Measurements from ENCODE around the gene LRP1B. TPM values are rescaled to one million over a fixed set of nuclear protein-coding genes. Genes with fewer than 3 reads are reported as not detected.

The LRP1B gene
- total RNA-seq, 2 experiments from 2014 or later = not detected

GRCh38 chr2:141513853-141514252 is 617.0 kb downstream of the LRP1B start:
- ChIA-PET CTCF (no interaction called here), POLR2A (no interaction called here)
- DNase-seq = no peak
- H3K27ac Mint-ChIP-seq = no peak overlapping the region
- no peak overlapping the region for H3K4me3 Mint-ChIP-seq
- H3K36me3 Mint-ChIP-seq (ENCODE audit: low read depth) = no peaks in the 10 kb centered on the region
- no peaks in the 10 kb centered on the region for H3K4me1 Mint-ChIP-seq
- no peaks in the 10 kb centered on the region for H3K9me3 Mint-ChIP-seq (ENCODE audit: low read depth)
- intact Hi-C loops (cut with DNase I, micrococcal nuclease) = no loop called here
- no peaks in the 10 kb centered on the region for H3K27me3 Mint-ChIP-seq
- no peak for ATAC-seq

GRCh38 chr2:141508806-141509595 is 621.8 kb downstream of the LRP1B start:
- no peak for ATAC-seq
- no peak for DNase-seq

GRCh38 chr2:141508086-141508752 is 622.6 kb downstream of the LRP1B start:
- no peak for ATAC-seq
- Mint-ChIP-seq H3K4me1 (no peaks in the 10 kb centered on the region), H3K4me3 (no peak overlapping the region), H3K9me3 (ENCODE audit: low read depth) (no peaks in the 10 kb centered on the region), H3K36me3 (ENCODE audit: low read depth) (no peaks in the 10 kb centered on the region), H3K27ac (no peak overlapping the region), H3K27me3 (no peaks in the 10 kb centered on the region)
- intact Hi-C loops (cut with DNase I, micrococcal nuclease) = no loop called here
- ChIA-PET POLR2A (no interaction called here), CTCF (no interaction called here)
- DNase-seq = no peak

More at GRCh38 chr2:141508806-141509595, 621.8 kb downstream of the LRP1B start:
- CTCF ChIA-PET = interaction anchor here (0.5 kb wide), 1 partner anchor 1393 kb away, joined by 3 read pairs; no protein-coding TSS in a partner anchor
- no peak overlapping the region for H3K27ac Mint-ChIP-seq
- no peaks in the 10 kb centered on the region for H3K27me3 Mint-ChIP-seq
- POLR2A ChIA-PET = no interaction called here
- no peaks in the 10 kb centered on the region for H3K9me3 Mint-ChIP-seq (ENCODE audit: low read depth)
- H3K36me3 Mint-ChIP-seq (ENCODE audit: low read depth) = no peaks in the 10 kb centered on the region
- intact Hi-C loops (cut with DNase I, micrococcal nuclease) = no loop called here
- H3K4me3 Mint-ChIP-seq = no peak overlapping the region
- H3K4me1 Mint-ChIP-seq = no peaks in the 10 kb centered on the region

- H3K9me3 Mint-ChIP-seq (ENCODE audit: low read depth) = no peaks in the 10 kb centered on the region
- no peak for ATAC-seq
- no peak overlapping the region for H3K4me3 Mint-ChIP-seq
- CTCF ChIA-PET = no interaction called here
- no peaks in the 10 kb centered on the region for H3K4me1 Mint-ChIP-seq
- no peaks in the 10 kb centered on the region for H3K27me3 Mint-ChIP-seq
- H3K27ac Mint-ChIP-seq = no peak overlapping the region
- DNase-seq = no peak
- intact Hi-C loops (cut with DNase I, micrococcal nuclease) = no loop called here
- no peaks in the 10 kb centered on the region for H3K36me3 Mint-ChIP-seq (ENCODE audit: low read depth)
- POLR2A ChIA-PET = no interaction called here
Observed at GRCh38 chr2:141506135-141506534, 624.7 kb downstream of the LRP1B start.

- no peak for DNase-seq
Observed at GRCh38 chr2:141501752-141502151, 629.1 kb downstream of the LRP1B start.

GRCh38 chr2:141499123-141499522 is 631.7 kb downstream of the LRP1B start:
- no peaks in the 10 kb centered on the region for H3K27me3 Mint-ChIP-seq
- intact Hi-C loops (cut with DNase I, micrococcal nuclease) = no loop called here
- no peaks in the 10 kb centered on the region for H3K4me1 Mint-ChIP-seq
- no peak overlapping the region for H3K4me3 Mint-ChIP-seq
- H3K27ac Mint-ChIP-seq = no peak overlapping the region
- ATAC-seq = no peak
- POLR2A ChIA-PET = no interaction called here
- no peak for DNase-seq
- CTCF ChIA-PET = no interaction called here
- H3K9me3 Mint-ChIP-seq (ENCODE audit: low read depth) = no peaks in the 10 kb centered on the region
- H3K36me3 Mint-ChIP-seq (ENCODE audit: low read depth) = no peaks in the 10 kb centered on the region

More at GRCh38 chr2:141501752-141502151, 629.1 kb downstream of the LRP1B start:
- Mint-ChIP-seq H3K27ac (no peak overlapping the region), H3K36me3 (ENCODE audit: low read depth) (no peaks in the 10 kb centered on the region), H3K27me3 (no peaks in the 10 kb centered on the region), H3K4me1 (no peaks in the 10 kb centered on the region), H3K9me3 (ENCODE audit: low read depth) (no peaks in the 10 kb centered on the region), H3K4me3 (no peak overlapping the region)
- CTCF ChIA-PET = no interaction called here
- no peak for ATAC-seq
- POLR2A ChIA-PET = no interaction called here
- intact Hi-C loops (cut with DNase I, micrococcal nuclease) = no loop called here

GRCh38 chr2:141498561-141498960 is 632.3 kb downstream of the LRP1B start:
- Mint-ChIP-seq H3K27me3 (no peaks in the 10 kb centered on the region), H3K36me3 (ENCODE audit: low read depth) (no peaks in the 10 kb centered on the region), H3K4me1 (no peaks in the 10 kb centered on the region), H3K27ac (no peak overlapping the region), H3K4me3 (no peak overlapping the region), H3K9me3 (ENCODE audit: low read depth) (no peaks in the 10 kb centered on the region)
- ChIA-PET CTCF (no interaction called here), POLR2A (no interaction called here)
- intact Hi-C loops (cut with DNase I, micrococcal nuclease) = no loop called here
- ATAC-seq (no peak), DNase-seq (no peak)

- DNase-seq (no peak), ATAC-seq (no peak)
- H3K4me3 Mint-ChIP-seq = no peak overlapping the region
- intact Hi-C loops (cut with DNase I, micrococcal nuclease) = no loop called here
- H3K4me1 Mint-ChIP-seq = no peaks in the 10 kb centered on the region
- H3K27me3 Mint-ChIP-seq = no peaks in the 10 kb centered on the region
- ChIA-PET POLR2A (no interaction called here), CTCF (no interaction called here)
- H3K27ac Mint-ChIP-seq = no peak overlapping the region
- peaks cover 4% of the 10 kb centered on the region for H3K9me3 Mint-ChIP-seq (ENCODE audit: low read depth)
- no peaks in the 10 kb centered on the region for H3K36me3 Mint-ChIP-seq (ENCODE audit: low read depth)
Observed at GRCh38 chr2:141497272-141497671, 633.5 kb downstream of the LRP1B start.

GRCh38 chr2:141496810-141497209 is 634.0 kb downstream of the LRP1B start:
- H3K27ac Mint-ChIP-seq = no peak overlapping the region
- no peak overlapping the region for H3K4me3 Mint-ChIP-seq
- ChIA-PET POLR2A (no interaction called here), CTCF (no interaction called here)
- intact Hi-C loops (cut with DNase I, micrococcal nuclease) = no loop called here
- H3K9me3 Mint-ChIP-seq (ENCODE audit: low read depth) = peaks cover 4% of the 10 kb centered on the region
- H3K27me3 Mint-ChIP-seq = no peaks in the 10 kb centered on the region
- ATAC-seq = no peak
- H3K4me1 Mint-ChIP-seq = no peaks in the 10 kb centered on the region
- no peaks in the 10 kb centered on the region for H3K36me3 Mint-ChIP-seq (ENCODE audit: low read depth)
- DNase-seq = no peak

GRCh38 chr2:141493936-141494335 is 636.9 kb downstream of the LRP1B start:
- no peak for DNase-seq
- CTCF ChIA-PET = no interaction called here
- no peaks in the 10 kb centered on the region for H3K27me3 Mint-ChIP-seq
- POLR2A ChIA-PET = no interaction called here
- no peak overlapping the region for H3K27ac Mint-ChIP-seq
- intact Hi-C loops (cut with DNase I, micrococcal nuclease) = no loop called here
- no peaks in the 10 kb centered on the region for H3K36me3 Mint-ChIP-seq (ENCODE audit: low read depth)
- no peak overlapping the region for H3K4me3 Mint-ChIP-seq
- peaks cover 4% of the 10 kb centered on the region for H3K9me3 Mint-ChIP-seq (ENCODE audit: low read depth)
- no peaks in the 10 kb centered on the region for H3K4me1 Mint-ChIP-seq
- ATAC-seq = no peak

- POLR2A ChIA-PET = no interaction called here
- no peak overlapping the region for H3K4me3 Mint-ChIP-seq
Observed at GRCh38 chr2:141492816-141493215, 638.0 kb downstream of the LRP1B start.

GRCh38 chr2:141490886-141491285 is 639.9 kb downstream of the LRP1B start:
- peaks cover 4% of the 10 kb centered on the region for H3K9me3 Mint-ChIP-seq (ENCODE audit: low read depth)
- no peaks in the 10 kb centered on the region for H3K36me3 Mint-ChIP-seq (ENCODE audit: low read depth)
- no peaks in the 10 kb centered on the region for H3K27me3 Mint-ChIP-seq
- ChIA-PET POLR2A (no interaction called here), CTCF (no interaction called here)
- no peak overlapping the region for H3K4me3 Mint-ChIP-seq
- H3K4me1 Mint-ChIP-seq = no peaks in the 10 kb centered on the region
- ATAC-seq (no peak), DNase-seq (no peak)
- no peak overlapping the region for H3K27ac Mint-ChIP-seq
- intact Hi-C loops (cut with DNase I, micrococcal nuclease) = no loop called here

More at GRCh38 chr2:141492816-141493215, 638.0 kb downstream of the LRP1B start:
- no peaks in the 10 kb centered on the region for H3K36me3 Mint-ChIP-seq (ENCODE audit: low read depth)
- H3K4me1 Mint-ChIP-seq = no peaks in the 10 kb centered on the region
- no peak for DNase-seq
- intact Hi-C loops (cut with DNase I, micrococcal nuclease) = no loop called here
- no peak overlapping the region for H3K27ac Mint-ChIP-seq
- H3K27me3 Mint-ChIP-seq = no peaks in the 10 kb centered on the region
- no peak for ATAC-seq
- H3K9me3 Mint-ChIP-seq (ENCODE audit: low read depth) = peaks cover 4% of the 10 kb centered on the region
- CTCF ChIA-PET = no interaction called here
